ENCODE measurements around the gene DNAAF9. TPM values are rescaled to one million over a fixed set of nuclear protein-coding genes. Genes with fewer than 3 reads are reported as not detected.

Gene DNAAF9
- total RNA-seq, 2 donors from 2014 or later, result 1.2 to 4.0 TPM

GRCh38 chr20:3405139-3405538 lies 2.3 kb downstream of the DNAAF9 start:
- intact Hi-C loops (cut with DNase I), result no loop called here
- DNase-seq, result no peak

DNA sequence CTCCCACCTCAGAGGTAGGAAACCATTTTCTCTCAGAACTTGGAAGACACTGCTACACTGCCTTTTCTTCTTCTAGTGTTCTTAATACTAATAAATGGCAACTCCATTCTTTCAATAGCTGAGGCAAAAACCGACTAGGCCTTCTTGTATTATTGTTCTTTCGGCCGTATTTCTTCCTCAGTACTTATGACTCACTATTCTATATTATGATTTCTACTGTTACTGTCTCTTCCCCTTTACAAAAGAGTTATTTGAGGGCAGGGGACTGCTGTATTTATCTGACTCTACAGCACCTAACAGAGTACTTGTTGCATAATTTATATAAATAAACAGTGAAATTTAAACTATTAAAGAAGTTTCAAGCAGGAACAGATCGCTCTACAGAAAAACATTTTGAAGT lies 3.1 kb downstream of the DNAAF9 start:
- Histone ChIP-seq H3K4me1 (peaks cover 4% of the 10 kb centered on the region), H3K27me3 (peaks cover 16% of the 10 kb centered on the region), H3K9me3 (no peaks in the 10 kb centered on the region), H3K4me3 (no peak overlapping the region), H3K9ac (ENCODE audit: low read depth in 2 of 2, low read length in 2 of 2) (no peak overlapping the region), H3K27ac (no peak overlapping the region), H3K36me3 (no peaks in the 10 kb centered on the region)
- TF ChIP-seq CTCF (IDR thresholded peaks at IDR 0.05), result no peak
- intact Hi-C loops (cut with DNase I), result no loop called here
- DNase-seq, result no peak

More at GRCh38 chr20:3405139-3405538, 2.3 kb downstream of the DNAAF9 start:
- H3K9ac ChIP-seq (ENCODE audit: low read depth in 2 of 2, low read length in 2 of 2), result no peak overlapping the region
- no peak for TF ChIP-seq CTCF (IDR thresholded peaks at IDR 0.05)
- H3K4me3 ChIP-seq, result no peak overlapping the region
- H3K4me1 ChIP-seq, result peaks cover 4% of the 10 kb centered on the region
- H3K27me3 ChIP-seq, result peaks cover 17% of the 10 kb centered on the region
- no peak overlapping the region for H3K27ac ChIP-seq
- H3K9me3 ChIP-seq, result no peaks in the 10 kb centered on the region
- H3K36me3 ChIP-seq, result no peaks in the 10 kb centered on the region

GRCh38 chr20:3403741-3404140 lies 3.7 kb downstream of the DNAAF9 start:
- DNase-seq, result no peak
- intact Hi-C loops (cut with DNase I), result no loop called here
- no peak overlapping the region for H3K27ac ChIP-seq
- H3K9me3 ChIP-seq, result no peaks in the 10 kb centered on the region
- TF ChIP-seq CTCF (IDR thresholded peaks at IDR 0.05), result no peak
- no peak overlapping the region for H3K4me3 ChIP-seq
- no peak overlapping the region for H3K9ac ChIP-seq (ENCODE audit: low read depth in 2 of 2, low read length in 2 of 2)
- H3K36me3 ChIP-seq, result no peaks in the 10 kb centered on the region
- H3K27me3 ChIP-seq, result peaks cover 10% of the 10 kb centered on the region
- peaks cover 4% of the 10 kb centered on the region for H3K4me1 ChIP-seq

DNA sequence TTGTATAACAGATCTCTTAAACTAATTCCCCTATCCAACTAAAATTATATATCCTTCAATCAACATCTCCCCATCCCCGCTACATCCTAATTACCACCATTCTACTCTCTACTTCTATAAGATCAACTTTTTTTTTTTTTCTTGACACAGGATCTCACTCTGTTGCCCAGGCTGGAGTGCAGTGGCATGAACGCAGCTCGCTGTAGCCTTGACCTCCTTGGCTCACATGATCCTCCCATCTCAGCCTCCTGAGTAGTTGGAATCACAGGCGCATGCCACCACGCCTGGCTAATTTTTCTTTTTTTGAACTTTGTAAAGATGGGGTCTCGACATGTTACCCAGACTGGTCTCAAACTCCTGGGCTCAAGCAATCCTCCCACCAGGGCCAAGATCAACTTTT lies 5.0 kb downstream of the DNAAF9 start:
- Histone ChIP-seq H3K27me3 (peaks cover 5% of the 10 kb centered on the region), H3K4me1 (no peaks in the 10 kb centered on the region), H3K36me3 (no peaks in the 10 kb centered on the region), H3K9ac (ENCODE audit: low read depth in 2 of 2, low read length in 2 of 2) (no peak overlapping the region), H3K4me3 (no peak overlapping the region), H3K27ac (no peak overlapping the region), H3K9me3 (no peaks in the 10 kb centered on the region)
- TF ChIP-seq CTCF (IDR thresholded peaks at IDR 0.05), result no peak
- no peak for DNase-seq
- intact Hi-C loops (cut with DNase I), result no loop called here

DNA sequence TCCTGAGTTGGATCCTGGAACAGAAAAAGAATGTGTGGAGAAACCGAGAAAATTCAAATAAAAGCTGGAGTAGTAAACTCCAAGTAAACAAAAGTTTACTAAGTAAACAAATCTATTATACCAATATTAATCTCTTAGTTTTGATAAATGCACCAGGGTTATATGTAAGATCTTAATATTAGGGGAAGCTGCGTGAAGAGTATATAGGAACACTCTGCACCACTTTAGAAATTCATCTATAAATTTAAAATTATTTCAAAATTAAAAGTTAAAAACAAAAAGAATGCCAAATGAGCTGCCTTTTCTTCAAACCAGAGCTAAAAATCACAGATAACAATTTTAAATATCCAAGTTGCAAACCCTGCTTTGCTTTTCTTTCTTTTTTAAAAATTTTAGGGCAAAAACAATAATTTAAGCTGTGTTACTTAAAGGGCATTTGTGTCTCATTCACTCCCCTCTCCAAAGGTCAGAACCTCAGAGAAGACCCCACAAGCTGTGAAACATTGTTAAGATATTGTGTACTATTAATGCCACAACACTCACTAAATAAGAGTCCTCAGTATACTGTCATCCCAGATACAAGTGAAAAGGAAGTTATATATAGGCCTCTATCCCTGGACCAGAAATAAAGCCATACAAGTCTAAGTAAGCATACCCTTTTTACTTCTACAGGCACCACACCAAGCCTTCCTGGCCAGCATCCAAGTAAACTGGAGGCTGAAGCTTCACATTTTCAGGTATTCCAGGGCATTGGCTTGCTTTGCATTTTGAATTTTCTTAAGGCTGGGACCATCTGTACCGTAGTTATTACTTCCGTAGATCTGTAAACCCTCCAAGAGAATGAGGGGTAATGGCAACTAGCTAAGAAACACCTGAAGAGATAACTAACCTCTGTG lies 7.0 kb downstream of the DNAAF9 start:
- H3K36me3 ChIP-seq, result no peaks in the 10 kb centered on the region
- H3K27ac ChIP-seq, result no peak overlapping the region
- no peak for DNase-seq
- H3K27me3 ChIP-seq, result no peaks in the 10 kb centered on the region
- no peaks in the 10 kb centered on the region for H3K4me1 ChIP-seq
- H3K9ac ChIP-seq (ENCODE audit: low read depth in 2 of 2, low read length in 2 of 2), result no peak overlapping the region
- no peaks in the 10 kb centered on the region for H3K9me3 ChIP-seq
- no peak overlapping the region for H3K4me3 ChIP-seq
- intact Hi-C loops (cut with DNase I), result no loop called here
- TF ChIP-seq CTCF (IDR thresholded peaks at IDR 0.05), result no peak
